KMS-11 (cell line): Measurements from ENCODE around the gene JUP.

ENCODE experiments used
- H2AFZ ChIP-seq: fragments of 200-600 bp; sonication (generic); 2 replicates; pipeline ENCODE4 v1.6.1; 2016; ENCODE audit warnings: antibody characterized with exemption, mixed run types, low read depth
- H3K27ac ChIP-seq: fragments of 200-600 bp; sonication (generic); 2 replicates; pipeline ENCODE4 v1.6.1; 2016; ENCODE audit warnings: mild to moderate bottlenecking, mixed run types
- H3K27me3 ChIP-seq: fragments of 200-600 bp; sonication (generic); 2 replicates; pipeline ENCODE4 v1.6.1; 2017; ENCODE audit warnings: mild to moderate bottlenecking, low read depth, mixed run types, moderate library complexity; ENCODE audit not compliant: insufficient read depth
- H3K36me3 ChIP-seq: fragments of 200-600 bp; sonication (generic); 2 replicates; pipeline ENCODE4 v1.6.1; 2017; ENCODE audit warnings: mild to moderate bottlenecking, mixed run types; ENCODE audit not compliant: insufficient read depth
- H3K4me1 ChIP-seq: fragments of 200-600 bp; sonication (generic); 2 replicates; pipeline ENCODE4 v1.6.1; 2016; ENCODE audit warnings: mild to moderate bottlenecking, low read depth, mixed run types; ENCODE audit not compliant: poor library complexity, severe bottlenecking
- H3K4me2 ChIP-seq: fragments of 200-600 bp; sonication (generic); 2 replicates; pipeline ENCODE4 v1.7.0; 2016; ENCODE audit warnings: mild to moderate bottlenecking, mixed run types
- H3K4me3 ChIP-seq: fragments of 200-600 bp; sonication (generic); IDR thresholded peaks from 2 replicates; pipeline ENCODE4 v1.6.1; 2017; ENCODE audit warnings: low read depth, low read length, mixed read lengths; ENCODE audit not compliant: insufficient read depth
- H3K79me2 ChIP-seq: fragments of 200-600 bp; sonication (generic); 2 replicates; pipeline ENCODE4 v1.6.1; 2016; ENCODE audit warnings: low read depth, mixed run types; ENCODE audit not compliant: insufficient read depth
- H3K9ac ChIP-seq: fragments of 200-600 bp; sonication (generic); 2 replicates; pipeline ENCODE4 v1.6.1; 2016; ENCODE audit warnings: mild to moderate bottlenecking, mixed run types
- H4K20me1 ChIP-seq: fragments of 200-600 bp; sonication (generic); 2 replicates; pipeline ENCODE4 v1.6.1; 2016; ENCODE audit warnings: mild to moderate bottlenecking, mixed run types; ENCODE audit not compliant: insufficient read depth
- TF ChIP-seq, protein P1 (sequence below): fragments of 200-600 bp; sonication (generic); conservative IDR thresholded peaks from 2 replicates; pipeline ENCODE4 v1.6.1; 2017; ENCODE audit warnings: low read depth, mild to moderate bottlenecking, antibody characterized with exemption, low read length, moderate library complexity, mixed read lengths

Gene JUP

DNA sequence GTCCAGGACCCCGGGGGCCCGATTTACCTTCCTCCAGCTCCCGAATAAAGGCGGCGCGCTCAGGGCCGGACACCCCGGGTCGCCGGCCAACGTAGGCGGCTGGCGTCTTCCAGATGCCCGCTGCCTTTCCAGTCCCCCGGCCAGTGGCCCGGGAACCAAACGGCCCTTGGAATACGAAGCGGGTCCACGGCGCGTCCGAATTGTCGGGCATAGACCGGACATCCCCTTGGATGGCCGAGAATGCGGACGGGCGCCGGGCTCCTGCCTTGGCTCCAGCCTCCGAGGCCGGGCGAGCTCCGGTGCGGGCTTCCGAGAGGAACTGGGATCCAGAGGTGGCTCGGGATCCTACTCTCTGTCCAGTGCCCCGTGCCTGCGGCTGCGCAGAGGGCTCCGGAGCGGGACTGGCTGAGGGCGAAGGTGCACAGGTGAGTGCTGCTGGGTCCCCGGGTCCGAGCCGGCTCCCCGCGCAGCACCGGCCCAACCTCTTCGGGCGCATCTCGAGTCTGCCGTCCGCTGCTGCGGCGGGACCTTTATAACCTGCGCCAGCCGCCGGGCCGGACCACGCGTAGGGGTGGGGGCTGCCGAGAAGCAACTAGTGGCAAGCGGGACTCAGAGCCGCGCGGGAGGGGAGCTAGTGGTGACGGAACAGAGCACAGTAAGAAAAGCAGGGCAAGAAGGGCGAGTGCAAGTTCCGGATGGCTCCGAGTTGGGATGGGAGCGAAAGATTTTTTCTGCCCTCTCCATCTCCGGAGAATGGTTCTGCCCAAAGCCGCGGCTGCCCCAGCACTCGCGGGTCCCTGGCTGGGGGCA, 52.2 kb downstream of the JUP start, which contains the start of gene HAP1:
Gene HAP1, minus strand, starts transcription at position 505 of the 810 bp plus-strand sequence. Its CDS starts 9 bp downstream, at position 496.
- Histone ChIP-seq H3K4me3 (no peak within 1 kb of the TSS), H3K27ac (no peak within 1 kb of the TSS), H3K27me3 (peaks cover 64% of the 10 kb centered on the region), H3K36me3 (no peaks in the 10 kb centered on the region), H4K20me1 (no peaks in the 10 kb centered on the region), H3K79me2 (no peaks in the 10 kb centered on the region), H3K4me2 (peak within 1 kb of the TSS; percentile 27; the same call in 1 of the 2 replicates), H3K9ac (no peak within 1 kb of the TSS), H3K4me1 (peaks cover 25% of the 10 kb centered on the region), H2AFZ (peak within 1 kb of the TSS; percentile 28; the same call in 1 of the 2 replicates)
- TF ChIP-seq, protein P1, sequence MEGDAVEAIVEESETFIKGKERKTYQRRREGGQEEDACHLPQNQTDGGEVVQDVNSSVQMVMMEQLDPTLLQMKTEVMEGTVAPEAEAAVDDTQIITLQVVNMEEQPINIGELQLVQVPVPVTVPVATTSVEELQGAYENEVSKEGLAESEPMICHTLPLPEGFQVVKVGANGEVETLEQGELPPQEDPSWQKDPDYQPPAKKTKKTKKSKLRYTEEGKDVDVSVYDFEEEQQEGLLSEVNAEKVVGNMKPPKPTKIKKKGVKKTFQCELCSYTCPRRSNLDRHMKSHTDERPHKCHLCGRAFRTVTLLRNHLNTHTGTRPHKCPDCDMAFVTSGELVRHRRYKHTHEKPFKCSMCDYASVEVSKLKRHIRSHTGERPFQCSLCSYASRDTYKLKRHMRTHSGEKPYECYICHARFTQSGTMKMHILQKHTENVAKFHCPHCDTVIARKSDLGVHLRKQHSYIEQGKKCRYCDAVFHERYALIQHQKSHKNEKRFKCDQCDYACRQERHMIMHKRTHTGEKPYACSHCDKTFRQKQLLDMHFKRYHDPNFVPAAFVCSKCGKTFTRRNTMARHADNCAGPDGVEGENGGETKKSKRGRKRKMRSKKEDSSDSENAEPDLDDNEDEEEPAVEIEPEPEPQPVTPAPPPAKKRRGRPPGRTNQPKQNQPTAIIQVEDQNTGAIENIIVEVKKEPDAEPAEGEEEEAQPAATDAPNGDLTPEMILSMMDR, result no peak

DNA sequence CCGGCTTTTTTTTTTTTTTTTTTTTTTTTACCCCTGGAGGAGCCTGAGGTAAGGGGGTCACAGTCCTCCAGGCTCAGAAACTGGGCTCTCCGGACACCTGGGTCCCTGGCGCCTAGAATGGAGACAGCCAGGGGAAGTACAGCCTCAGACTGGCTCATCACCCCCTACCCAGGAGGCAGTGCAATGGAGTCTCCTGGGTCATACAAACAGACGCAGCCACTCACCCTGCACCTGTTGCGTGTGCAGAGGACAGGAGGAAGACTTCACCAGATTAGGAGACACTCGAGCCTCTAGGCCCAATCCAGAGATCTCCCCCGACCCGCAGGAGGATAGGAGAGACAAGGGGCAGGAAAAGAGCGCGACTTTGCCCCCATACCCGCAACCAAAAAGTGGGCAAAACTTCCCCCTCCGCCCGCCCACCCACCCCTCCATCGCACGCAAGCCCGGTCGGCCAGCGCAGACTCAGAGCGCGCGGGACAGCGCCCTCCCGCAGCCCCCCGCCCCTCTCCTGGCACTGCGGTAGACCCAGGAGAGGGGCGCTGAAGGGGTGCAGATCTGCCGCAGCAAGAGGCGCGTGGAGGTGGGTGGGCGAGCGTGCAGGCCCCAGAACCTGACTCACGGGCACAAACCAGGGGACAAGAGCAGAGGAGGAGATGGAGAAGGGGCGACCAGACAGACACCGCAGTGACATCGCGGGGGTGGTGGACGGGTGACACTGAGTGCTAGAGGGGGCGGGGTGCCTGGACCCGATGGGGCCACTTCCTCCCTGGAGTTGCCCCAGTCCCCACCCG, 53.0 kb downstream of the JUP start:
- no peaks in the 10 kb centered on the region for H4K20me1 ChIP-seq
- TF ChIP-seq, protein P1, result no peak
- H3K79me2 ChIP-seq, result no peaks in the 10 kb centered on the region
- H3K4me3 ChIP-seq, result no peak overlapping the region
- H2AFZ ChIP-seq, result no peak overlapping the region
- H3K27ac ChIP-seq, result no peak overlapping the region
- peaks cover 23% of the 10 kb centered on the region for H3K4me1 ChIP-seq
- H3K36me3 ChIP-seq, result no peaks in the 10 kb centered on the region
- H3K4me2 ChIP-seq, result no peak overlapping the region
- H3K27me3 ChIP-seq, result peaks cover 64% of the 10 kb centered on the region
- no peak overlapping the region for H3K9ac ChIP-seq

DNA sequence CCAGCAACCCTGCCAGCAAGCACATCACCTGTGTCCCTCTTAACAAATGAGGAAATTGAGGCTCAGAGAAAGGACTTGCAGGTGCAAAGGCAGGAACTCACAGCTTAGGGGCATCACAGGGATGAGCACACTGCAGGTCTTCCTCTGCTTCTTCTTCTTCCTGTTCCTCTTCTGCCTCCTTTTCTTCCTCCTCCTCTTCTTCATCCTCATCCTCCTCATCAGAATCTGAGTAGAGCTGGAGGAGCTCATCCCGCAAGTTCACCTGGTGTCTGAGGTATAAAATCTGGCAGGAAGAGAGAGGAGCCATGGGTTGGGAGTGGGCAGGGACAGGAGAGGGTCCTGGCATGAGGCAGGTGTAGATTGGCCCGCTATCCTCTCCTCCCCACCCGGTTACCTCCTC, 54.7 kb downstream of the JUP start:
- Histone ChIP-seq H2AFZ (no peak overlapping the region), H3K27me3 (peaks cover 64% of the 10 kb centered on the region)
- TF ChIP-seq, protein P1, result no peak

DNA sequence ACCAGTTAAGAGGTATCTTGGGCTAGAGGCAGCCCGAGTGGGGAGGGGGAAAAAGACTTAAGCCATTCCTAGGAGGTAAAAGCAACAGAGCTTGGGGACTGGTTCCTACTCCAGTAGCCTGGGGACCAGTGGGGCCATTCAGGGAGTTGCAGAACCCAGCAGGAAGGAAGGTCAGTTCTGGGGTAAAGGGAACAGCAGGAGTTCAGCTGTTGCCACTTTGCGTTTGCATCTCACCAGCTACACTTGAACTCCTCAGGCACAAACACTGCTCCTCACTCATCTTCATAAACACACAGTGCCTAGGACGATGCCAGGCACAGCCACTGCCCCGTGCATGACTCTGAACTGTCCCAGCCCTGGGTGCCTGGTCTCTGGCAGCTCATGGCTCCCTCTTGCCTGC, 56.0 kb downstream of the JUP start:
- H2AFZ ChIP-seq, result no peak overlapping the region
- no peak overlapping the region for H3K27ac ChIP-seq
- no peak overlapping the region for H3K9ac ChIP-seq
- H3K4me3 ChIP-seq, result no peak overlapping the region
- peaks cover 51% of the 10 kb centered on the region for H3K27me3 ChIP-seq
- H3K36me3 ChIP-seq, result no peaks in the 10 kb centered on the region
- no peak overlapping the region for H3K4me2 ChIP-seq
- peaks cover 5% of the 10 kb centered on the region for H3K4me1 ChIP-seq
- TF ChIP-seq, protein P1, result no peak
- H3K79me2 ChIP-seq, result no peaks in the 10 kb centered on the region
- no peaks in the 10 kb centered on the region for H4K20me1 ChIP-seq

More for the DNA sequence above, 54.7 kb downstream of the JUP start:
- Histone ChIP-seq H3K9ac (no peak overlapping the region), H3K4me1 (peaks cover 7% of the 10 kb centered on the region), H3K79me2 (no peaks in the 10 kb centered on the region), H3K36me3 (no peaks in the 10 kb centered on the region), H3K4me3 (no peak overlapping the region), H4K20me1 (no peaks in the 10 kb centered on the region), H3K27ac (no peak overlapping the region), H3K4me2 (no peak overlapping the region)
